Posterior cingulate gyrus (tissue), 11 donors: Measurements from ENCODE around the gene MACROD2.
"Not testable (repeated sequence)": the region's sequence is repeated elsewhere in the genome, so short reads cannot be mapped to it uniquely, and the experiment has no call there.

ENCODE experiments used
- DNase-seq, 10 donors: peaks; one replicate each; pipeline versions ENCODE4 v3.0.0 to v3.0.0-alpha.2; 2020 to 2021; ENCODE audit warnings: mixed read lengths in 3 of 10
- intact Hi-C: fragments of 100-400 bp; cut with DNase I; formaldehyde crosslinking; loops from one replicate; pipeline ENCODE4 v1.15.1; 2023

Gene MACROD2

GRCh38 chr20:15487682-15488081 is 1492.4 kb downstream of the MACROD2 start:
- no peak for DNase-seq
- intact Hi-C loops: no loop called here

GRCh38 chr20:15491575-15491974 is 1496.3 kb downstream of the MACROD2 start:
- no peak for DNase-seq

GRCh38 chr20:15494851-15495250 is 1499.5 kb downstream of the MACROD2 start:
- DNase-seq: no peak
- intact Hi-C loops: no loop called here

More at GRCh38 chr20:15491575-15491974, 1496.3 kb downstream of the MACROD2 start:
- intact Hi-C loops: no loop called here

GRCh38 chr20:15496501-15497039 is 1501.3 kb downstream of the MACROD2 start:
- no peak for DNase-seq
- intact Hi-C loops: no loop called here

DNA sequence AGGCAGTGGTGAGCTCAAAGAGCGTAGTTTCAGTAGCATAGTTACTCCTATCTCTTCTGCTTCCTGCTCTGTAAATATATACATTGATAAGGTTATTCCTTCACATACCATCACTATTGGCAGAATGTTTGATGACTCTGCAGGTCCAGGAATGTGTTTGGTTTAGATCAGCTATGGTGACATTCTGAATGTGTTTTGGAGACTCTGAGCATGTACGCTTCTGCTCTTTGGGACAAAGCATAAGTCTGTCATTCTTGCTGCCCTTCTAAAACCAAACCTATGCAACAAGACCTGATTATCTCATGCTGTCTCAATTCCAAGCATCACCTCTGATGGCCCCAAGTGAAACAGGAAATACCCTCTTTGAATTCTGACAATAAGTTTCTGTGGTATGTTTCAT is 1503.6 kb downstream of the MACROD2 start:
- no peak for DNase-seq
- intact Hi-C loops: no loop called here

GRCh38 chr20:15506311-15506710 is 1511.0 kb downstream of the MACROD2 start:
- intact Hi-C loops: no loop called here
- no peak for DNase-seq

GRCh38 chr20:15507151-15507550 is 1511.8 kb downstream of the MACROD2 start:
- no peak for DNase-seq
- intact Hi-C loops: no loop called here

GRCh38 chr20:15511551-15511950 is 1516.2 kb downstream of the MACROD2 start:
- intact Hi-C loops: no loop called here
- no peak for DNase-seq

DNA sequence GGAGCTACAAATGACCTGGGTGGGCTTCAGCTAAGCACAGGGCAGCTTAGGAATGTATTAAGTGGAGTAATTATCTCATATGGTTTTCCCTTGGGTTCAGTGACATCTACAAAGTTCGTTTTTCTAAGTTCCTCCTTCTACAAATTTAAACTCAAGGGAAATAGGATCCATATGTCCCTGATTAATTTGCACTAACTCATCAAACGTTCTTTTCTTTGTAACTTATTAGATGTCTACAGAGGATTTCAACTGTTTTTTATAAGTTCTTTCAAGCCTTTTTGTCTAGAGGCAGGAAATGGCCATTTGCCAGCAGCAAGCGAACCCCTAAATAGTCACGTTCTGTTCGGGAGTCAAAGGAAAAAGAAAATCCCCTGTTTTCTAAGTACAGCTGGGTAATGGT is 1517.6 kb downstream of the MACROD2 start:
- no peak for DNase-seq
- intact Hi-C loops: no loop called here

DNA sequence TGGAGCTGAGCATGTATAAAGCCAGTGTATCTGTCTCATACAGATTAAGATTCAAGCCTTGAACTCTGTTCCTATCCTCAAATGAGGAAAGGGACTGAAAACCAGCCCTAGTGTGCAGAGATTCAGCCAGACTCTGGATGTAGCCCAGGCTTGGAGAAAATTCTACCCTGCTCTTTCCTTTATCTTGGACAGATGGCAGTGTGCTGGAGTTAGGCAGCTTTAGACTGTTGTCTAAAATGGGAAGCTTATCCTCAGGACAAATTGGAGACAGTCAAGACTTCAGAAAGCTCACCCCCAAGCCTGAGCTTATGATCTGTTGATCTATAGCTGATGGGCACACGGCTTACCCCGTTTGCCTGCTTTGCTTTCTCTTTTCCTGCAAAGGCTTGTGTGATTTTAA is 1520.4 kb downstream of the MACROD2 start:
- DNase-seq: no peak

DNA sequence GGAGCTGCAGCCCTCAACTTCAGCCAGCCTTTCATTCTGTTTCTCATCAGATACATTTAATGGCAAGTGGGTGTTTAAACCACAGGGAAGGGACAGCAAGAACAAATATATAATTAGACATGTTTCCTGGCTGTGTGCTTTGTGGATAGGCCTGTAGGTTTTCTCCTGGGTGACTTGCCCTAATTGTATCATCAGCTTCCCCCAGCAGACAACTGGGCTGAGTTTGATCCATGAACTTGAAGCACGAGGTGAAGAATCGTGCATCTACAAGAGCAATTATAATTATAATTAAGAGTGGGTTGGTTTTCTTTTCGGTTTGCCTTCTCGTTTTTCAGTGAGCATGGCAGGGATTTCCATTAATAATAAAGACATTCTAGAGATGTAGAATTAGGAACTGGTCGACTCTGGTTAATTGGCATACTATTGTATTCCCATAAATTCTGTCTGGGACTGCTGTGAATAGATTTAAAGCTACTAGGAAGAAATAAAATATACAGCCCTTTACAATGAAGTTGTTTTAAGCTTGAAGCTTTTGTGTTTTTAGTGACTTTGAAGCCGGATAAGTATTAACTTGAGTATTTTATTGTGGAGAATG is 1525.7 kb downstream of the MACROD2 start:
- no peak for DNase-seq
- intact Hi-C loops: no loop called here

More for the DNA sequence above, 1520.4 kb downstream of the MACROD2 start:
- intact Hi-C loops: no loop called here

- no peak for DNase-seq
- intact Hi-C loops: no loop called here
These were observed 1528.1 kb downstream of the MACROD2 start for GRCh38 chr20:15523400-15523799.

DNA sequence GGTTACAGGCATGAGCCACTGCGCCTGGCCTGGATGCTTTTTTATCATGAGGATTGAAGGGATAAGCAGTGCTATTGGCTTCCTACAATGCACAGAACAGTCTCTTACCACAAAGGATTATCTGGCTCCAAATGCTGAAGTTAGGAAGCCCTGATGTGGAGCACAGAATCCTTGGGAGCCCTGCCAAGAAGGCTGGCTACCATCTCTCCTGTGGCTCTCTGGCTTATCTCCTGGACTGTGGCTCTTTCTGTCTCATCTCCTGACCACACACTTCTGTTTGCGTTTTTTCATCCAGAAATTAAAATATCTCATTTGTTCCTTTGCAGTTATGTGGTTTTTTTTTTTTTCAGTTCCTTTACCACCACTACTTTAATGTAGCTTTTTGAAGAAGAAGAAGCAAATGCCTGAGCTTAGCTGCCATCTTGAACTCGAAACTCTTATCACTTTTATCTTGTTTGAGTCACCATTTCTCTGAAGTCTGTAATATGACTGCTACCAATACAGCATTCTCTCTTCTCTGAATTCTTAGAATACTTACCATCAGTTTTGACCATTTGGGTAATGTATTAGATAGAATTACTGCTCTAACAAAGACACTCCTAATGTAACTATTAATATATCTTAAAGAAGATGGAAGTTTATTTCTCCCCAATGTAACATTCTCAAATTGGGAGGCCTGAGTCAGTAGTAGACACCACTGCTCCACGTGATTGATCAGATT is 1533.2 kb downstream of the MACROD2 start:
- no peak for DNase-seq
- intact Hi-C loops: no loop called here

- intact Hi-C loops: no loop called here
- peak in 1 of 10 donors; percentile 57 for DNase-seq
These were observed 1540.5 kb downstream of the MACROD2 start for GRCh38 chr20:15535863-15536262.

GRCh38 chr20:15537200-15537599 is 1541.9 kb downstream of the MACROD2 start:
- intact Hi-C loops, DNase-seq: not testable (repeated sequence)

DNA sequence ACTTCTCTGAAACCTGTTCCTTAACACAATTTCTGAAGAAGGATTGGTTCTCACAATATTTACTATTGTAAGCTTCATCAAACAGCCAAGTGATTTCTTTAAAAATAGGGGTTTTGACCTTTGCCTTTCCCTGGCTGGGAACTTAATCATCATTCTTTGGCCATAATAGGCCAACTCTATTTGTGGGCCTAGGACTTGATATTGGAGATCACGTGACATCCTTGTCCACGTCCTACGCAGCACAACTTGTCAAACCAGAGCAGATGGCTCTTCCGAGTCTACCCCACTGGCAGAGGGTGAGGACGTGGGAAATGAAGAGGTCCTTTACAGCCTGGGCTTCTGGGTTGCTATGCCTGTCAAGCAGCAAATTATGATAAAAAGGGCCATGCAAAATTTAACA is 1547.3 kb downstream of the MACROD2 start:
- no peak for DNase-seq
- intact Hi-C loops: no loop called here

DNA sequence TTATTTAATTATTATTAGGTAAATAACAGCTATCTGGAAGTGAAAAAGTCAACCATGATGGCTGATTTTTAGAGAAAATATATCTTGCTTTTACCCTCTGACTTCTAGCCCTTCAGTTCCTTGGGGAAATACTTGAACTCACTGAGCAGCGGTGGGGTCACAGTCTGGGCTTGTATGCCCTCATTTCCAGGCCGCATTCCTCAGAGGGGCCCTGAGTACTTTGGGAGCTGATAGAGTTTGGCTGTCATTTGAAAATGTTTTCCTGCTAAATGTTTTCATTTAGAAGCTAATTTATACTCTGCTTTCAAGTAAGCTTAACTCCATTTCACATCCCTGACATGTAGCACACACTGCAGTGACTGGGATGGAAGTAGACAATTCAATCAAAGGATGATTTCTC is 1549.4 kb downstream of the MACROD2 start:
- peak in 1 of 10 donors; percentile 60 for DNase-seq
- intact Hi-C loops: no loop called here

- DNase-seq: no peak
- intact Hi-C loops: no loop called here
These were observed 1551.3 kb downstream of the MACROD2 start for GRCh38 chr20:15546525-15547023.

DNA sequence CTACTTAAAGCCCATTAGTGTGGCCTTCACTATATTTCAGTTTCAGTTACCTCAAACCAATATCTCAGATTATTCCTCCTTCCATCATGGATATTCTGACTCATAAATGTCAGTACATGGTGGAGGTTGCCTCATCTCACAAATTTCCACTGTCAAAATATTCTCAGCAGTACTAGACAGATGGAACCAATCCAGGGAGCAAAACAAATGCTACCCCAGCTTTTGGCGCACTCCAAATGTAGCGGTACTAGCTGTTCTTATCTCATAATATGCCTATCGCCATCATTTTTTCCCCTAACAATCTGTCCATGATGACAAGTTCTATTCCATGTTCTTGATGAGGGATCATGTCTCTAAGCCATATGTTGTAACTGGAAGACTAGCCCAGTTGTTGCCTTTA is 1551.8 kb downstream of the MACROD2 start:
- DNase-seq: no peak
- intact Hi-C loops: no loop called here

- intact Hi-C loops: no loop called here
- no peak for DNase-seq
These were observed 1555.0 kb downstream of the MACROD2 start for GRCh38 chr20:15550116-15550870.

DNA sequence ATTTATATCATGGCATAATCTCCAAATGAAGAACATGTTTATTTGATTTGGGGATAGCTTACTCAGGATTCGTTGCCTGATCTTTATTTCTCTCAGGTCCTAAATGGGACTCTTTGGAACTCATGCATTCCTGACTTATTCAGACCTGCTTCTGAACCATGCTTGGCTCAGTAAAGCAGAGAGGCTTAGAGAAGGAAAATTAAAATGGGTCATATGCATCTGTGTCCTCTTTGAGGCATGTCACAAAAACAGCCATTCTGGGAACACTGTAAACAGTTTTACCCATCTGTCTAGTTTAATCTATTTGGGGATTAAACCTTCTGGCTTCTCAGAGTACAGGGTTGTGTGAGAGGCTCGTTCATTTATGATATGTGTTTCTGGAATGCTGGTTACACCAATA is 1560.6 kb downstream of the MACROD2 start:
- intact Hi-C loops: no loop called here
- DNase-seq: no peak
